NCI-H82 treated with DMSO at 0.1 percent for 48 hours (cell line): ENCODE results near the gene PROSER3.

ENCODE experiments used
- DNase-seq: peaks from one replicate; lab custom pipeline; 2025; ENCODE audit not compliant: unreplicated experiment; lab: John Stamatoyannopoulos, UW

The PROSER3 gene

GRCh38 chr19:35775298-35776101 lies 17.5 kb downstream of the PROSER3 start, which contains the start of gene ARHGAP33:
TSS of gene ARHGAP33 (plus strand) at chr19:35775564. CDS start at chr19:35775659, 95 bp downstream.
- DNase-seq, result peak; percentile 95

DNA sequence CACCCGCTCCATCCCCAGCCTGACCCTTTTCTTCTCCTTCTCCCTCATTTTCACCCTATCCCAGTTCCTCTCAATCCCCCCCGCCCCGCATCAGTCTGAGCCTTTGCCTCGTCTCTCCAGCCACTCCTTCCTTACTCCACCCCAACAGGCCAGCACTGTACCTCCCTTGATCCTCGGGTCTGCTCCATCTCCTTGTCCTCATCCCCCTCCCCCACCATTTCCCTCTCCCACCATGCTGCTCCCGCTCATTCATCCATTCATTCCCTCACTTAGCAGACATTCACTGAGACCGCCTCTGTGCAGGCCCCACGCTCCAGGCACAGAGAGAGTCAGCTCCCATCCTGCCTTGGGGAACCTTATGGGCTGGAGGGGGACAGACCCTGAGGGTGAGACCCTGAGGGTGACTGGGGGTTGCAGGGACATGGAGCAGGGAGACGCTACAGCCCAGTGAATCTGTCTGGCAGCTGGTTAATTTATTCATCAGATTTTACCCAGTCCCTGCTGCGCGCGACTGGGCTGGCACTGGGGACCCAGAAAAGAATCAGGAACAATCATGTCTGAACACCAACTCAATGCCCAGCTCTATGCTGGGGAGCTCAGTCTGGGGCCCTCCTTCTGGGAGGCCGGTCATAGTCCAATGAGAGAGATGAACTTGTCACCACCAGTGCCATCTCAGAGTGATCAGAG lies 18.3 kb downstream of the PROSER3 start:
- no peak for DNase-seq

GRCh38 chr19:35777086-35777841 lies 19.3 kb downstream of the PROSER3 start:
- DNase-seq, result no peak

DNA sequence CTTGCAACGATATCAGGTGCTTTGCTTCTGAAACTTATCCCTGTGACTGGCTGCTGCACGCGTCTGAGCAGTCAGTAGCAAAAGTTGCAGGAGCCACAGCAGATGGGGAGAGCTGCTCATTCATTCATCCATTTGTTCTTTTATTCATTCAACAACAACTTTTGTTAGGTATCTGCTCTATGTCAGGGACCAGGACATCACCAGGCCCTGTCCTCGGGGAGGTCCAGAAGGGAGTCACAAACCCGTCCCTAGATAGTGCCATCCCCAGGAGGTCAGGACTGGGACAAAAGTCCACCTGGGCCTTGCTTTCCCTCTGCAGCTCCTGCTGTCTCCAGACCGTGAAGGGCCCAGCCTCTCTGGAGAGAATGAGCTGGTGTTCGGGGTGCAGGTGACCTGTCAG lies 20.0 kb downstream of the PROSER3 start:
- DNase-seq, result no peak

- DNase-seq, result no peak
These were observed 21.1 kb downstream of the PROSER3 start for GRCh38 chr19:35779033-35779432.

GRCh38 chr19:35780058-35780457 lies 22.1 kb downstream of the PROSER3 start:
- no peak for DNase-seq

DNA sequence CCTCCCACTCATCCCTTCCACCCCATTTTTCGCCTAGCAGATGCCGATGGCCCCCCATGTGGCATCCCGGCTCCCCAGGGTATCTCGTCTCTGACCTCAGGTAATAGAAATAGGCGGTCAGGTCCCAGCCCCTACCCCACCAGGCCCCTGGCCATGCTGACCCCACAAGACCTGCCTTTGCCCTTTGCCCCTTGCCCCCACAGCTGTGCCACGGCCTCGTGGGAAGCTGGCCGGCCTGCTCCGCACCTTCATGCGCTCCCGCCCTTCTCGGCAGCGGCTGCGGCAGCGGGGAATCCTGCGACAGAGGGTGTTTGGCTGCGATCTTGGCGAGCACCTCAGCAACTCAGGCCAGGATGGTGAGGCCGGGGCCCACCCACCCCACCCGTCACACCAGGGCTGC lies 22.7 kb downstream of the PROSER3 start:
- DNase-seq, result no peak

- DNase-seq, result no peak
These were observed 23.7 kb downstream of the PROSER3 start for GRCh38 chr19:35781650-35782049.

- DNase-seq, result no peak
These were observed 24.6 kb downstream of the PROSER3 start for GRCh38 chr19:35782589-35782988.

DNA sequence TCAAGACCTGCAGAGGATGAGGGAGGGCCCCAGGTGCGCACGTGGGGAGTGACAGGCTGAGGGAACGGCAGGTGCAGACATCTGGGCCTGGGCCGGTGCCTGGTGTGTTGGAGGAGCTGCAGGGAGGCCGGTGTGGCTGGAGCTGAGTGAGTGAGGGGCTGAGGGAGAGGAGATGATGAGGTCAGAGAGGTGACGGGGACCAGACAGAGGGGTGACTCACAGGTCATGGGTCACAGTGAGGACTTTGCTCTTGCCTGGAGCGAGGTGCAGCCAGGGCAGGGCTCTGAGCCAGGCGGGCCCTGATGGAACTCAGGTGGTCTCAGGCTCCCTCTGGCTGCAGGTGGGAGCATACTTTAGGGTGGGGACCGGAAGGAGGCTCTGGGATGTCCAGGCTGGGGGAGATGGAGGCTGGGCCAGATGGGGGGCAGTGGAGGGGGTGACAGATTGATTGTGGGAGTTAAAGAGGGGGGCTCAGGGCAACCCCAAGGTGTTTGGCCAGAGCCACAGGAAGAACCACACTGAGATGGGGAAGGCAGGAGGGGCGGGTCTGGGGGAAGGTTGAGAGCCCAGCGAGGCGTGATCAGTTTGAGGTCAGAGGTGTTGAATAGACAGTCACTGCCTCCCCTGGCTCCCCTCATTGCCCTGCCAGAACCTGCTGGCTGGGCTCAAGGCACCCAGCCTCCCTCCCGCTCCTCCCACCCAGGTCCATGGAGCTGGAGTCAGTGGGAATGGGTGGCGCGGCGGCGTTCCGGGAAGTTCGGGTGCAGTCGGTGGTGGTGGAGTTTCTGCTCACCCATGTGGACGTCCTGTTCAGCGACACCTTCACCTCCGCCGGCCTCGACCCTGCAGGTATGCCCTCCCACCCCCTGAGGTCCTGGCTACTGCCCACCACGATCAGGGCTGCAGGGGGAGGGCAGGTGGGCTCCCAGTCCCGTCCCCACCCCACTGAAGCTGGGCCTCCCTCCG lies 25.8 kb downstream of the PROSER3 start:
- DNase-seq, result no peak

- no peak for DNase-seq
These were observed 26.7 kb downstream of the PROSER3 start for GRCh38 chr19:35784503-35785338.

DNA sequence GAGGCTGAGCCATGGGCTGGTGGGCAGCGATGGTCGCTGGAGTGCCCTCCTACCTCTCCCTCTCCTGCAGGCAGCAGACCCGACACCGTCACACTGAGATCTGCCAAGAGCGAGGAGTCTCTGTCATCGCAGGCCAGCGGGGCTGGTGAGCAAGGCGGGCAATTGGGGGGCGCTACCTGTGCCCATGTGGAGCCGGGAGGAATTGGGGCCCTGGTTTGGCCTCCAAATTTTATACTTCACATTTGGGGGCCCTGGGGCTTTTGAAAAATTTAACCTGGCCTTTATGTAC lies 27.3 kb downstream of the PROSER3 start:
- DNase-seq, result no peak

DNA sequence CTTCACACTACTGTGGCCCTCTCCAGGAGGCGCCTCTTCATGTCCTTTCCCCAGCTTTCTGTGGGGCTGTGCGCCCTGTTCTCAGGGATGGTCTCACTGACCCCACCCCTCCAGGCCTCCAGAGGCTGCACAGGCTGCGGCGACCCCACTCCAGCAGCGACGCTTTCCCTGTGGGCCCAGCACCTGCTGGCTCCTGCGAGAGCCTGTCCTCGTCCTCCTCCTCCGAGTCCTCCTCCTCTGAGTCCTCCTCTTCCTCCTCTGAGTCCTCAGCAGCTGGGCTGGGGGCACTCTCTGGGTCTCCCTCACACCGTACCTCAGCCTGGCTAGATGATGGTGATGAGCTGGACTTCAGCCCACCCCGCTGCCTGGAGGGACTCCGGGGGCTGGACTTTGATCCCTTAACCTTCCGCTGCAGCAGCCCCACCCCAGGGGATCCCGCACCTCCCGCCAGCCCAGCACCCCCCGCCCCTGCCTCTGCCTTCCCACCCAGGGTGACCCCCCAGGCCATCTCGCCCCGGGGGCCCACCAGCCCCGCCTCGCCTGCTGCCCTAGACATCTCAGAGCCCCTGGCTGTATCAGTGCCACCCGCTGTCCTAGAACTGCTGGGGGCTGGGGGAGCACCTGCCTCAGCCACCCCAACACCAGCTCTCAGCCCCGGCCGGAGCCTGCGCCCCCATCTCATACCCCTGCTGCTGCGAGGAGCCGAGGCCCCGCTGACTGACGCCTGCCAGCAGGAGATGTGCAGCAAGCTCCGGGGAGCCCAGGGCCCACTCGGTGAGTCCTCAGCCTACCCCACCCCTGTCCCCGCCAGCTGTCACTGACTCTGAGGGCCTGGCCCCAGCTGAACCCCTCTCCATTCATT lies 28.6 kb downstream of the PROSER3 start:
- DNase-seq, result no peak

- no peak for DNase-seq
These were observed 29.3 kb downstream of the PROSER3 start for GRCh38 chr19:35787227-35787799.

DNA sequence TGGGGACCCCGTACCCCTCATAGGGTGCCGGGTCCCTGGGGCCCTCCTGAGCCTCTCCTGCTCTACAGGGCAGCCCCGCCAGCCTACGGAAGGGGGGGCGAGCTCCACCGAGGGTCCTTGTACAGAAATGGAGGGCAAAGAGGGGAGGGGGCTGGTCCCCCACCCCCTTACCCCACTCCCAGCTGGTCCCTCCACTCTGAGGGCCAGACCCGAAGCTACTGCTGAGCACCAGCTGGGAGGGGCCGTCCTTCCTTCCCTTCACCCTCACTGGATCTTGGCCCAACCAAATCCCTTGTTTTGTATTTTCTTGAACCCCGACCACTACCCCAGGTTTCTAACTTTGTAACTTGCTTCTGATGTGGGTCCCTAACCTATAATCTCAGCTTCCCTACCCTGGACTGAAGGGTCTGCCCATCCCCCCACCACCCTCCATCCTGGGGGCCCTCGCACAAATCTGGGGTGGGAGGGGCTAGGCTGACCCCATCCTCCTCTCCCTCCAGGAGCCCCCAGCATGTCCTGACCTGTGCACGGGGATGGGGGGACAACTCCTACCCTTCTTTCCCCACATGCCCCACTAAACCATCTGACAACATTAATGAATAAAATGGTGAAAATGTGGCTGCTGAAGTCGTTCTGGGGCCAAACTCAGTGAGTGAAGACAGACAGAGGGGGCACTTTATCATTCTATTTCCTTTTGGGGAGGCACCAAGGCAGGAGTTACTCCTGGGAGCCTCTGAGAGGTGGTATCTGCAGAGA lies 30.4 kb downstream of the PROSER3 start:
- no peak for DNase-seq

- DNase-seq, result no peak
These were observed 31.4 kb downstream of the PROSER3 start for GRCh38 chr19:35789195-35789977.
